GM21447 (cell line): ENCODE results near the gene PKN2.
"Not testable (repeated sequence)": the region's sequence is repeated elsewhere in the genome, so short reads cannot be mapped to it uniquely, and the experiment has no call there.

Experiments
- ATAC-seq: cut with Tn5 transposase; IDR thresholded peaks from one replicate; pipeline ENCODE4 v1.9.1; 2021; ENCODE audit not compliant: unreplicated experiment

Gene PKN2

DNA sequence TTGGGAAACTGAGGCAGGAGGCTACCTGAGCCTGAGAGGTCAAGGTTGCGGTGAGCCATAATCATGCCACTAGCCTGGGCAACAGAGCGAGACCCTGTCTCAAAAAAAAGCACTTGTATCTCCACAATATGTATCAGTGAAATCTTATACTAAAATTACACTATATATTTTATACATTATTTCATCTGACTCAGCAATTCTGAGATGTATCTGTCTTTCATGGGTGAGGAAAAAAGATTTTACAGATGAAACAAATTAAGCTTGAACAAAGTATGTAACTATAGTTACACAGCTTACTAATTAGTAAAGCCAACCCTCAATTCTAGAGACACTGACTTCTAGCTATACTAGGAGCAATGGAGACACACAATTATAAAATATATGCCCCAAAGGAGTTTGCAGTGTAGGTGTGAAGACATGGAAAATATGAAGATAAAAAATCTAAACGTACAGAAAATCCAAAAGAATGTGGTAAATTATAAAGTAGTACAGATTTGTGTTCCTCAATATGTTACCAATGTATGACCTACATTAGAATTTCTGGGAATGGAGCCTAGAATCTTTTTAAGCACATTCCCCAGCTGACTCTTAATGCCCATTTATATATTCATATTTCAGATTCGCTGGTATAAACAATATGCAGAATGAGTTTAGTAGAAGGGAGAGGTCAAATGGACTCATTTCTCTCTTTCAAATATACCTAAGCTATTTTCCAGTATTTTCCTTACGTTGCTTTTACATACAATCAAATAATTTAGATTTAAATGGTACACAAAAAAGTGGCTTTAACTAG, 192.7 kb downstream of the PKN2 start:
- no peak for ATAC-seq

DNA sequence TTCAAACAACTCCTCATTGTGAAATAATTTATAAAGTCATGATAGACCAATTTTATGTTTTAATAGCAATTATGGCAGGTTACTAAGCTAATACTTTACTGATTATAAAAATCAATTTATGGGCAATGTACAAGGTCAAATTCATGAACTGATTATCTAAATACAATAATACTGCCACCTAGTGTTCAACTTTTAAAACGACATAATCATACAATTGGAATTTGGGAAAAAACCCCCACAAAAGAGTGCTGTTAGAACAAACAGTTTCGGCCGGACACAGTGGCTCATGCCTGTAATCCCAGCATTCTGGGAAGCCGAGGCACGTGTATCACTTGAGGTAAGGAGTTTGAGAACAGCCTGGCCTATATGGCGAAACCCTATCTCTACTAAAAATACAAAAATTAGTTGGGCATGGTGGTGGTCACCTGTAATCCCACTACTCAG, 193.3 kb downstream of the PKN2 start:
- no peak for ATAC-seq

- ATAC-seq = no peak
Observed at GRCh38 chr1:88877911-88878310, 193.8 kb downstream of the PKN2 start.

- no peak for ATAC-seq
Observed at GRCh38 chr1:88878731-88879130, 194.7 kb downstream of the PKN2 start.

DNA sequence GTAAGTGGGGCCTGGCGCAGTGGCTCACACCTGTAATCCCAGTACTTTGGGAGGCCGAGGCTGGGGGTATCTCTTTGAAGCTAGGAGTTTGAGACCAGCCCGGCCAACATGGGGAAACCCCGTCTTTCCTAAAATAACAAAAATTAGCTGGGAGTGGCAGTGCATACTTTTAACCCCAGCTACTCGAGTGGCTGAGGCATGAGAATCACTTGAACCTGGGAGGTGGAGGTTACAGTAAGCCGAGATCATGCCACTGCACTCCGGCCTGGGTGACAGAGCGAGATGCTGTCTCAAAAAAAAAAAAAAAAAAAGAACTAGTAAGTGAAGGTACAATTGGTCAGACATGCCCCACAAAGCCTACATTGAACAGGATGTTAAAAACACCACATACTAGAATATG, 196.6 kb downstream of the PKN2 start:
- ATAC-seq = not testable (repeated sequence)

DNA sequence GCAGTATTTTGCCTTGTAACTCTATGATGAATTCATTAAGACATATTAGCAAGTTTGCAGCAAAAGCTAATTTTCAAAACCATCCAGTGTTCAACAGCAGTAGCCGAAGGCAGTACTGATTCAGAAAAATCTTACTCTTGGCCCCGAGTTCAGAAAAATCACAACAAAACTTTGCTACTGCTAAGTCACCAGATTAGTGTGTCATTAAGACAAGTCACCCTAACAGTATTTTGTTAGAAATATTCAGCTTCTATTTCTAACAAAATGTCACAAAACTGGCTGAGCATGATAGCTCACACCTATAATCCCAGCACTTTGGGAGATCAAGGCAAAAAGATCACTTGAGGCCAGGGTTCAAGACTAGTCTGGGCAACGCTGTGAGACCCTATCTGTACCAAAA, 199.1 kb downstream of the PKN2 start:
- ATAC-seq = no peak
